ENCODE results near the gene PDZD2.
A peak's percentile ranks its signal among the peaks of the same experiment; 100 is the strongest.

PDZD2 gene

GRCh38 chr5:31711363-31711762 is 72.4 kb downstream of the PDZD2 start:
- no peaks in the 10 kb centered on the region for H3K27me3 ChIP-seq
- H3K4me3 ChIP-seq (ENCODE audit: low read depth, low read length), result no peak overlapping the region
- no peak for TF ChIP-seq CTCF (IDR thresholded peaks at IDR 0.05; ENCODE audit: low read depth, low read length)
- H3K9me3 ChIP-seq, result no peaks in the 10 kb centered on the region
- no peak for DNase-seq
- H3K36me3 ChIP-seq, result no peaks in the 10 kb centered on the region
- H3K4me1 ChIP-seq, result peaks cover 9% of the 10 kb centered on the region; the same call in 1 of the 2 replicates

GRCh38 chr5:31711935-31712592 is 73.1 kb downstream of the PDZD2 start:
- no peak for TF ChIP-seq CTCF (IDR thresholded peaks at IDR 0.05; ENCODE audit: low read depth, low read length)
- Histone ChIP-seq H3K9me3 (no peaks in the 10 kb centered on the region), H3K4me1 (peaks cover 9% of the 10 kb centered on the region), H3K4me3 (ENCODE audit: low read depth, low read length) (no peak overlapping the region), H3K36me3 (no peaks in the 10 kb centered on the region), H3K27me3 (no peaks in the 10 kb centered on the region)
- no peak for DNase-seq

GRCh38 chr5:31717561-31717960 is 78.6 kb downstream of the PDZD2 start:
- DNase-seq, result peak; percentile 35
- no peaks in the 10 kb centered on the region for H3K36me3 ChIP-seq
- no peaks in the 10 kb centered on the region for H3K27me3 ChIP-seq
- H3K4me1 ChIP-seq, result peaks cover 12% of the 10 kb centered on the region
- H3K9me3 ChIP-seq, result no peaks in the 10 kb centered on the region
- H3K4me3 ChIP-seq (ENCODE audit: low read depth, low read length), result no peak overlapping the region
- TF ChIP-seq CTCF (IDR thresholded peaks at IDR 0.05; ENCODE audit: low read depth, low read length), result 0 out of 2 replicates have a peak, but pooled peaks have one; percentile 7

- no peak overlapping the region for H3K4me3 ChIP-seq (ENCODE audit: low read depth, low read length)
- H3K4me1 ChIP-seq, result peaks cover 12% of the 10 kb centered on the region
- DNase-seq, result no peak
- no peaks in the 10 kb centered on the region for H3K9me3 ChIP-seq
- no peaks in the 10 kb centered on the region for H3K27me3 ChIP-seq
- no peak for TF ChIP-seq CTCF (IDR thresholded peaks at IDR 0.05; ENCODE audit: low read depth, low read length)
- no peaks in the 10 kb centered on the region for H3K36me3 ChIP-seq
These were observed 81.1 kb downstream of the PDZD2 start for GRCh38 chr5:31720004-31720403.

GRCh38 chr5:31720811-31721345 is 81.9 kb downstream of the PDZD2 start:
- Histone ChIP-seq H3K36me3 (no peaks in the 10 kb centered on the region), H3K4me1 (peaks cover 12% of the 10 kb centered on the region)
- no peak for TF ChIP-seq CTCF (IDR thresholded peaks at IDR 0.05; ENCODE audit: low read depth, low read length)

GRCh38 chr5:31722111-31722510 is 83.2 kb downstream of the PDZD2 start:
- DNase-seq, result no peak
- Histone ChIP-seq H3K9me3 (no peaks in the 10 kb centered on the region), H3K36me3 (no peaks in the 10 kb centered on the region), H3K27me3 (no peaks in the 10 kb centered on the region), H3K4me3 (ENCODE audit: low read depth, low read length) (no peak overlapping the region), H3K4me1 (peaks cover 12% of the 10 kb centered on the region)
- TF ChIP-seq CTCF (IDR thresholded peaks at IDR 0.05; ENCODE audit: low read depth, low read length), result no peak

More at GRCh38 chr5:31720811-31721345, 81.9 kb downstream of the PDZD2 start:
- Histone ChIP-seq H3K27me3 (no peaks in the 10 kb centered on the region), H3K9me3 (no peaks in the 10 kb centered on the region), H3K4me3 (ENCODE audit: low read depth, low read length) (no peak overlapping the region)
- no peak for DNase-seq
